Measurements from ENCODE around the gene TBC1D20. TPM values are rescaled to one million over a fixed set of nuclear protein-coding genes. Genes with fewer than 3 reads are reported as not detected.

Gene TBC1D20
- total RNA-seq, 1 donor from 2014 or later = 40.6 TPM

DNA sequence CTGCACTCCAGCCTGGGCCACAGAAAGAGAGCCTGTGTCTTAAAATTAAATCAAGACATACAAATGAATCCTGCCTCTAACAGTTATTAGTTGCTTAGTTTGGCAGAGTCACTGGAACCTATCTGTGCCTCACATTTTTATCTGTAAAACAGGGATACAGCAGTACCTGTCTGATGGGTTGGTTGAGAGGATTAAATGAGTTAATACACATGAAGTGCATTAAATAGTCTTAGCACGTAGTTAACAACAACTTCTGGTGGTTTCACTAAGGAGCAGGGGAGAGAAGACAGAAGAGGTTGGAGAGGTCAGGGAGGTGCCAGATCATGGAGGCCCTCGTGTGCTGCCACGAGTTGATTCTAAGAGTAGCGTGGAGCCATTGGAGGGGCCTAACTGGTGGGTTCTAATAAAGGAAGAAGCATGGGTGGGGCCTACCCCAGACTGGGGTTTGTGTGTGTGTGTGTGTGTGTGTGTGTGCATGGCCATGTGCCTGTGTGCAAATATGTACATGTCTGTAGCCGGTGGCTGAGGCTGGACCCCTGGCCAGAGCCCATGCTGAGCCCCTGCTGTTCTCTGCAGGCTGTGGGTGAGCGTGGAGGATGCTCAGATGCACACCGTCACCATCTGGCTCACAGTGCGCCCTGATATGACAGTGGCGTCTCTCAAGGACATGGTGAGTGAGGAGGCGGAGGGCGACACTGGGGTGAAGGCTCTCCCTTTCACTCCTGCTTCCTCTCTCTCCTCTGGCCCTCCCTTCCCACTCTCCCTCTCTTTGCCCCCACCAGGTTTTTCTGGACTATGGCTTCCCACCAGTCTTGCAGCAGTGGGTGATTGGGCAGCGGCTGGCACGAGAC is 45.2 kb downstream of the TBC1D20 start:
- Histone ChIP-seq H3K27ac (ENCODE audit: low read depth, low read length) (no peak overlapping the region), H3K4me3 (ENCODE audit: insufficient read depth, low read depth, low read length) (no peak overlapping the region), H3K9ac (ENCODE audit: low read length) (no peak overlapping the region), H3K79me2 (ENCODE audit: insufficient read depth, low read length) (peaks cover 21% of the 10 kb centered on the region), H4K20me1 (ENCODE audit: insufficient read depth, low read length) (peaks cover 34% of the 10 kb centered on the region), H3K4me1 (ENCODE audit: insufficient read depth, low read length) (no peaks in the 10 kb centered on the region), H3K27me3 (ENCODE audit: insufficient read depth, low read length) (no peaks in the 10 kb centered on the region), H3K4me2 (ENCODE audit: low read length) (no peak overlapping the region), H2AFZ (ENCODE audit: low read depth, low read length) (no peak overlapping the region), H3K9me3 (ENCODE audit: insufficient read depth, low read depth, low read length) (no peaks in the 10 kb centered on the region), H3K36me3 (ENCODE audit: insufficient read depth, low read length) (peaks cover 2% of the 10 kb centered on the region)
- Mint-ChIP-seq H3K27me3 (ENCODE audit: low read depth, unreplicated experiment) (no peaks in the 10 kb centered on the region), H3K9me3 (ENCODE audit: unreplicated experiment) (no peaks in the 10 kb centered on the region), H3K4me1 (ENCODE audit: low read depth, unreplicated experiment) (peaks cover 7% of the 10 kb centered on the region), H3K4me3 (ENCODE audit: unreplicated experiment) (no peak overlapping the region), H3K27ac (ENCODE audit: unreplicated experiment) (no peak overlapping the region), H3K36me3 (ENCODE audit: low read depth, unreplicated experiment) (peaks cover 31% of the 10 kb centered on the region)
- TF ChIP-seq, protein P1, sequence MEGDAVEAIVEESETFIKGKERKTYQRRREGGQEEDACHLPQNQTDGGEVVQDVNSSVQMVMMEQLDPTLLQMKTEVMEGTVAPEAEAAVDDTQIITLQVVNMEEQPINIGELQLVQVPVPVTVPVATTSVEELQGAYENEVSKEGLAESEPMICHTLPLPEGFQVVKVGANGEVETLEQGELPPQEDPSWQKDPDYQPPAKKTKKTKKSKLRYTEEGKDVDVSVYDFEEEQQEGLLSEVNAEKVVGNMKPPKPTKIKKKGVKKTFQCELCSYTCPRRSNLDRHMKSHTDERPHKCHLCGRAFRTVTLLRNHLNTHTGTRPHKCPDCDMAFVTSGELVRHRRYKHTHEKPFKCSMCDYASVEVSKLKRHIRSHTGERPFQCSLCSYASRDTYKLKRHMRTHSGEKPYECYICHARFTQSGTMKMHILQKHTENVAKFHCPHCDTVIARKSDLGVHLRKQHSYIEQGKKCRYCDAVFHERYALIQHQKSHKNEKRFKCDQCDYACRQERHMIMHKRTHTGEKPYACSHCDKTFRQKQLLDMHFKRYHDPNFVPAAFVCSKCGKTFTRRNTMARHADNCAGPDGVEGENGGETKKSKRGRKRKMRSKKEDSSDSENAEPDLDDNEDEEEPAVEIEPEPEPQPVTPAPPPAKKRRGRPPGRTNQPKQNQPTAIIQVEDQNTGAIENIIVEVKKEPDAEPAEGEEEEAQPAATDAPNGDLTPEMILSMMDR (IDR thresholded peaks at IDR 0.05; ENCODE audit: insufficient read depth, low read depth, low read length) = no peak
- no peak for TF ChIP-seq EZH2 (IDR thresholded peaks at IDR 0.05; ENCODE audit: insufficient read depth, low read length)
- FAIRE-seq = no peak
- DNase-seq (ENCODE audit: low read depth) = no peak

DNA sequence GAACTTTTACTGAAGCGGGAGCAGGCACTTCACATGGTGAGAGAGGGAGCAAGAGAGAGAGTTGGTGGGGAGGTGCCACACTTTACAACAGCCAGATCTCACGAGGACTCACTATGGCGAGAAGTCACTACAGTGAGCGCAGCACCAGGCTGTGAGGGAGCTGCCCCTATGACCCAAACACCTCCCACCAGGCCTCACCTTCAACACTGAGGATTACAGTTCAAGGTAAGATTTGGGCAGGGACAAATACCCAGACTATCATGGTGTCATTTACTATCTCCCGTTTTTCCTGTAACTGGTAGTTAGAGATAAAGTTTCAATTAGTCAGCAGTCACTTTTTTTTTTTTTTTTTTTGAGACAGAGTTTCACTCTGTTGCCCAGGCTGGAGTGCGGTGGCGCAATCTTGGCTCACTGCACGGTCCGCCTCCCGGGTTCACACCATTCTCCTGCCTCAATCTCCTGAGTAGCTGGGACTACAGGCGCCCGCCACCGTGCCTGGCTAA is 46.5 kb downstream of the TBC1D20 start:
- DNase-seq (ENCODE audit: low read depth) (no peak), FAIRE-seq (no peak)
- H3K27me3 Mint-ChIP-seq (ENCODE audit: low read depth, unreplicated experiment) = no peaks in the 10 kb centered on the region
- no peaks in the 10 kb centered on the region for H3K9me3 ChIP-seq (ENCODE audit: insufficient read depth, low read depth, low read length)
- no peaks in the 10 kb centered on the region for H3K4me1 ChIP-seq (ENCODE audit: insufficient read depth, low read length)
- H4K20me1 ChIP-seq (ENCODE audit: insufficient read depth, low read length) = peaks cover 34% of the 10 kb centered on the region
- peaks cover 27% of the 10 kb centered on the region for H3K79me2 ChIP-seq (ENCODE audit: insufficient read depth, low read length)
- no peak overlapping the region for H3K4me3 Mint-ChIP-seq (ENCODE audit: unreplicated experiment)
- H3K4me2 ChIP-seq (ENCODE audit: low read length) = no peak overlapping the region
- no peak overlapping the region for H3K27ac ChIP-seq (ENCODE audit: low read depth, low read length)
- H3K36me3 ChIP-seq (ENCODE audit: insufficient read depth, low read length) = peaks cover 8% of the 10 kb centered on the region
- H3K9ac ChIP-seq (ENCODE audit: low read length) = no peak overlapping the region
- no peaks in the 10 kb centered on the region for H3K27me3 ChIP-seq (ENCODE audit: insufficient read depth, low read length)
- H3K4me3 ChIP-seq (ENCODE audit: insufficient read depth, low read depth, low read length) = no peak overlapping the region
- H3K27ac Mint-ChIP-seq (ENCODE audit: unreplicated experiment) = no peak overlapping the region
- H2AFZ ChIP-seq (ENCODE audit: low read depth, low read length) = no peak overlapping the region
- H3K9me3 Mint-ChIP-seq (ENCODE audit: unreplicated experiment) = no peaks in the 10 kb centered on the region
- peaks cover 34% of the 10 kb centered on the region for H3K36me3 Mint-ChIP-seq (ENCODE audit: low read depth, unreplicated experiment)
- TF ChIP-seq EZH2 (IDR thresholded peaks at IDR 0.05; ENCODE audit: insufficient read depth, low read length) = no peak
- TF ChIP-seq, protein P1 (IDR thresholded peaks at IDR 0.05; ENCODE audit: insufficient read depth, low read depth, low read length) = no peak
- H3K4me1 Mint-ChIP-seq (ENCODE audit: low read depth, unreplicated experiment) = peaks cover 7% of the 10 kb centered on the region

DNA sequence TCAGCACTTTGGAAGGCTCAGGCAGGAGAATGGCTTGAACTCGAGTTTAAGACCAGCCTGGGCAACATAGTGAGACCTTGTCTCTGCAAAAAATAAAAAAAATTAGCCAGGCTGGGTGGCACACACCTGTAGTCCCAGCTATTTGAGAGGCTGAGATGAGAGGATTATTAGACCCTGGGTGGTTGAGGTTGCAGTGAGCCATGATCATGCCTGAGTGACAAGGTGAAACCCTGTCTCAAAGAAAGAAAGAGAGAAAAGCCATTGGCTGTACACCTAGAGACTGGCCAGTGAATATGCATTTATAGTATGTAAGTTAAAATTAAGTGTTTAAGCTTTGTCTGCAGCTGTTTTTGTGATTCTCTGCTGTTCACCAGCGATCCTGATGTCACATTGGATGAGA is 48.2 kb downstream of the TBC1D20 start:
- no peak for DNase-seq (ENCODE audit: low read depth)
- no peaks in the 10 kb centered on the region for H3K9me3 Mint-ChIP-seq (ENCODE audit: unreplicated experiment)
- no peak overlapping the region for H3K4me2 ChIP-seq (ENCODE audit: low read length)
- no peak overlapping the region for H3K27ac ChIP-seq (ENCODE audit: low read depth, low read length)
- H3K27me3 ChIP-seq (ENCODE audit: insufficient read depth, low read length) = no peaks in the 10 kb centered on the region
- H3K27me3 Mint-ChIP-seq (ENCODE audit: low read depth, unreplicated experiment) = no peaks in the 10 kb centered on the region
- no peak overlapping the region for H3K27ac Mint-ChIP-seq (ENCODE audit: unreplicated experiment)
- no peak overlapping the region for H3K4me3 Mint-ChIP-seq (ENCODE audit: unreplicated experiment)
- peaks cover 19% of the 10 kb centered on the region for H3K4me1 Mint-ChIP-seq (ENCODE audit: low read depth, unreplicated experiment)
- peaks cover 47% of the 10 kb centered on the region for H4K20me1 ChIP-seq (ENCODE audit: insufficient read depth, low read length)
- no peak for TF ChIP-seq EZH2 (IDR thresholded peaks at IDR 0.05; ENCODE audit: insufficient read depth, low read length)
- TF ChIP-seq, protein P1 (IDR thresholded peaks at IDR 0.05; ENCODE audit: insufficient read depth, low read depth, low read length) = no peak
- no peak overlapping the region for H3K4me3 ChIP-seq (ENCODE audit: insufficient read depth, low read depth, low read length)
- peaks cover 39% of the 10 kb centered on the region for H3K36me3 Mint-ChIP-seq (ENCODE audit: low read depth, unreplicated experiment)
- peaks cover 5% of the 10 kb centered on the region for H3K4me1 ChIP-seq (ENCODE audit: insufficient read depth, low read length)
- H3K9me3 ChIP-seq (ENCODE audit: insufficient read depth, low read depth, low read length) = no peaks in the 10 kb centered on the region
- peaks cover 44% of the 10 kb centered on the region for H3K79me2 ChIP-seq (ENCODE audit: insufficient read depth, low read length)
- no peak overlapping the region for H2AFZ ChIP-seq (ENCODE audit: low read depth, low read length)
- H3K9ac ChIP-seq (ENCODE audit: low read length) = no peak overlapping the region
- no peak for FAIRE-seq
- H3K36me3 ChIP-seq (ENCODE audit: insufficient read depth, low read length) = peaks cover 16% of the 10 kb centered on the region

Measured in astrocyte (in vitro differentiated cells and primary cell).